ENCODE measurements around the gene ALG3.
"Not testable (repeated sequence)": the region's sequence is repeated elsewhere in the genome, so short reads cannot be mapped to it uniquely, and the experiment has no call there.

The ALG3 gene

DNA sequence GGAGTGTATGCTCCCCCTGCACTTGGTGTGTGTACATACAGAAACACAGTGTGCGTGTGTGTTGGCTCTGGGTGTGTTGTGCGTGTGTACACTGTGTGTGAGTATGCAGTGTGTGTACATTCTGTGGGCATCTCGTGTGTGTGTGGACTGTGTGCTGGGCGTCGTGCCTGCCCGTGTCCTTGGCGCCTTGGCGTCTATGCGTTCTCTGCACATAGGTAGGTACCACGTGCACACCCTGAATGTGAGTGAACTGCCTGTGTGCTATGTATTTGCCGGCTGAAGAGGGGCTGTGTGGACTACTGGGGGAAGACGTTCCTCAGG lies 26.6 kb upstream of the ALG3 start:
- Mint-ChIP-seq H3K9me3 (no peaks in the 10 kb centered on the region), H3K4me1 (ENCODE audit: low read depth in 2 of 2) (peaks cover 0 to 5% of the 10 kb centered on the region in 2 donors), H3K27me3 (peaks cover 47 to 72% of the 10 kb centered on the region in 2 donors), H3K27ac (no peak overlapping the region), H3K36me3 (ENCODE audit: insufficient read depth) (peaks cover 2% of the 10 kb centered on the region), H3K4me3 (no peak overlapping the region)
- DNase-seq (no peak), ATAC-seq (replicated peaks) (no peak)

DNA sequence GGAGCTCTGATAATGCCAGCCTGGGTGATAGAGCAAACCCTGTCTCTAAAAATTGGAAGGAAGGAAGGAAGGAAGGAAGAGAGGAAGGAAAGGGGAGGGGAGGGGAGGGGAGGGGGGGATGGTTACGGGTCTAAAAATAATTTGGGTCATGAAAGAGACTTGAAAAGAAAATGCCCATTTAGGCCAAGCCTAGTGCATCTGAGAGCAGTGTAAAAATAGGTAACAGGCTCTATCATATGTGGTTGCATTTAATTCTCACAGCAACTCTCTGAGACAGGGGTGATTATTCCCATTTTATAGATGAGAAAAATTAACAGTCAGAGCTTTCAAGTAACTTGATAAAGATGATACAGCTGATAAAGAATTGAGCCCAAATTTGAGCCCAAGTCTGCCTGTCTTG lies 23.5 kb upstream of the ALG3 start:
- Mint-ChIP-seq H3K4me1 (ENCODE audit: low read depth in 2 of 2) (peaks cover 0 to 5% of the 10 kb centered on the region in 2 donors), H3K27me3 (peaks cover 37 to 66% of the 10 kb centered on the region in 2 donors), H3K36me3 (ENCODE audit: insufficient read depth) (peaks cover 2% of the 10 kb centered on the region), H3K27ac (no peak overlapping the region), H3K9me3 (no peaks in the 10 kb centered on the region), H3K4me3 (no peak overlapping the region)
- ATAC-seq (replicated peaks) (no peak), DNase-seq (no peak)

DNA sequence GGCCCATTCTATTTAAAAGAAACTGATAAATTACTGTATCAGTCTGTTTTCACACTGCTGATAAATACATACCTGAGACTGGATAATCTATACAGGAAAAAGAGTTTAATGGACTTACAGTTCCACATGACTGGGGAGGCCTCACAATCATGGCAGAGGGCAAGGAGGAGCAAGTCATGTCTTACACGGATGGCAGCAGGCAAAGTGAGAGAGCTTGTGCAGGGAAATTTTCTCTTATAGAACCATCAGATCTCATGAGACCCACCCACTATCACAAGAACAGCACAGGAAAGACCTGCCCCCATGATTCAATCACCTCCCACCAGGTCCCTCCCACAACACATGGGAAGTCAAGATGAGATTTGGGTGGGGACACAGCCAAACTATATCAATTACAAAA lies 18.5 kb upstream of the ALG3 start:
- not testable (repeated sequence) for H3K4me3 Mint-ChIP-seq; DNase-seq; H3K4me1 Mint-ChIP-seq (ENCODE audit: low read depth in 2 of 2); H3K9me3 Mint-ChIP-seq; ATAC-seq (replicated peaks); H3K36me3 Mint-ChIP-seq (ENCODE audit: insufficient read depth); H3K27ac Mint-ChIP-seq
- peaks cover 15 to 41% of the 10 kb centered on the region in 2 donors for H3K27me3 Mint-ChIP-seq

DNA sequence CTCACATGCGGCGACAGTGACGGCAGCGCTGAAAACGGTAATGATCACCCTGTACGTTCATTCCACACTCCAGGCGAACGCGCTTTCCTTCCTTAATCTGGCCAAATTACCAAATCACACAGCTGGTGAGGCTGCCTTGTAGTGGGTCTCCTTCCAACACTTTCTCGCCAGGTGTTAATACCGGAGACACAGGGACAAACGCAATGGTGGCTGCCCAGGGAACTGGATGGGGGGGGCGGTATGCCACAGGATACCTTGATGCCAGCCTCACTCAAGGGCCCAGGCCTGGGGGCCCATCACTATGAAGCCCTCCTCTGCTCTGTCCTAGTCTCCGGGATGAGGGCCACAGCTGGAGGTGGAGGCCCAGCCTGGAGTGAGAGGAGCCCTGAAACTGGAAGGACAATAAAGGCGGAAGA lies 14.0 kb upstream of the ALG3 start:
- Mint-ChIP-seq H3K9me3 (no peaks in the 10 kb centered on the region), H3K36me3 (ENCODE audit: insufficient read depth) (peaks cover 7% of the 10 kb centered on the region), H3K27ac (no peak overlapping the region), H3K4me3 (peak overlapping the region; percentile 57 to 75), H3K4me1 (ENCODE audit: low read depth in 2 of 2) (peaks cover 20% of the 10 kb centered on the region in 2 donors), H3K27me3 (peaks cover 9 to 17% of the 10 kb centered on the region in 2 donors)
- DNase-seq (no peak), ATAC-seq (replicated peaks) (no peak)

- H3K4me3 Mint-ChIP-seq, result peak overlapping the region; percentile 75
- peak overlapping the region in 1 of 2 donors; percentile 5 for H3K27ac Mint-ChIP-seq
- DNase-seq, result peak in 2 of 3 experiments; percentile 9 to 13
- H3K9me3 Mint-ChIP-seq, result no peaks in the 10 kb centered on the region
- H3K27me3 Mint-ChIP-seq, result peaks cover 2 to 11% of the 10 kb centered on the region in 2 donors
- H3K4me1 Mint-ChIP-seq (ENCODE audit: low read depth in 2 of 2), result peaks cover 20% of the 10 kb centered on the region in 2 donors
- H3K36me3 Mint-ChIP-seq (ENCODE audit: insufficient read depth), result peaks cover 7% of the 10 kb centered on the region
- ATAC-seq (replicated peaks), result peak; percentile 16
Observed at GRCh38 chr3:184261854-184262763, 13.3 kb upstream of the ALG3 start.

DNA sequence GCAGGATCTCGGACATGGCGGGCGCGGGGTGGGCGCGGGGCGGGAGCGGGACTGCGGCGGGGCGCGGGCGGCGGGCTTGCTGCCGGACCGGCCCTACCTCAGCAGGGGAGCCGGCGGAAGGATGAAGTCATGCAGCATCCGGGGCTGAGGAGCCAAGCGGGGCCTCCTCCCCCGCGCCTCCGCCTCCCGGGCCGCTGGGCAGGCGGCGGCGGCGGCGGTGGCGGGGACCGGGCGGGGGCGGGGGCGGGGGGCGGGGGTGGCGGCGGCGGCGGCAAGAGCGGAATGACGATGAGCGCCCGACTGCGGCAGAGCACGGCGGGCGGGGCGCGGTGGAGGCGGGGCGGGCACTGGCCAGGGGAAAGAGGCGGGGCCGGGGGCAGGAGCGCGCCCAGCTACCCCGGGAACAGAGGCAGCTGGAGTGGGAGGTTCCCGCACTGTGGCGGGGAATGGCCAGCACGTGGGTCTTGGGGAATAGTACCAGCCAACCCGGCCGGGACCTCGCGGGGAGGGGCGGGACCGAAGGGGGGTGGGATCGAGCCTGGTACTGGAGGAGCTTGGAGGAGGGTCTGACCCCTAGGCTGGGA lies 12.6 kb upstream of the ALG3 start, which contains the start of gene CAMK2N2:
Gene CAMK2N2 (minus strand): TSS at position 284 of the 584 bp plus-strand sequence. CDS start 268 bp downstream, at position 16.
- H3K4me1 Mint-ChIP-seq (ENCODE audit: low read depth in 2 of 2), result peaks cover 20% of the 10 kb centered on the region in 2 donors
- H3K4me3 Mint-ChIP-seq, result peak within 1 kb of the TSS; percentile 75
- peak within 1 kb of the TSS; percentile 5 to 51 for H3K27ac Mint-ChIP-seq
- peak; percentile 67 for ATAC-seq (replicated peaks)
- H3K9me3 Mint-ChIP-seq, result no peaks in the 10 kb centered on the region
- peak; percentile 28 to 52 (median 36) for DNase-seq
- H3K27me3 Mint-ChIP-seq, result peaks cover 0 to 4% of the 10 kb centered on the region in 2 donors
- H3K36me3 Mint-ChIP-seq (ENCODE audit: insufficient read depth), result peaks cover 11% of the 10 kb centered on the region

- Mint-ChIP-seq H3K4me3 (peak overlapping the region; percentile 75), H3K27ac (peak overlapping the region in 1 of 2 donors; percentile 51), H3K4me1 (ENCODE audit: low read depth in 2 of 2) (peaks cover 20% of the 10 kb centered on the region in 2 donors), H3K27me3 (no peaks in the 10 kb centered on the region), H3K9me3 (no peaks in the 10 kb centered on the region), H3K36me3 (ENCODE audit: insufficient read depth) (peaks cover 12% of the 10 kb centered on the region)
- DNase-seq, result peak in 1 of 3 experiments; percentile 16
- ATAC-seq (replicated peaks), result no peak
Observed at GRCh38 chr3:184260724-184261269, 12.0 kb upstream of the ALG3 start.

- H3K4me1 Mint-ChIP-seq (ENCODE audit: low read depth in 2 of 2), result peaks cover 20% of the 10 kb centered on the region in 2 donors
- H3K9me3 Mint-ChIP-seq, result no peaks in the 10 kb centered on the region
- peaks cover 12% of the 10 kb centered on the region for H3K36me3 Mint-ChIP-seq (ENCODE audit: insufficient read depth)
- H3K27ac Mint-ChIP-seq, result peak overlapping the region in 1 of 2 donors; percentile 51
- H3K27me3 Mint-ChIP-seq, result no peaks in the 10 kb centered on the region
- ATAC-seq (replicated peaks) (peak; percentile 62), DNase-seq (peak; percentile 33 to 45 (median 44))
- H3K4me3 Mint-ChIP-seq, result peak overlapping the region; percentile 75
Observed at GRCh38 chr3:184259878-184260723, 11.3 kb upstream of the ALG3 start.

DNA sequence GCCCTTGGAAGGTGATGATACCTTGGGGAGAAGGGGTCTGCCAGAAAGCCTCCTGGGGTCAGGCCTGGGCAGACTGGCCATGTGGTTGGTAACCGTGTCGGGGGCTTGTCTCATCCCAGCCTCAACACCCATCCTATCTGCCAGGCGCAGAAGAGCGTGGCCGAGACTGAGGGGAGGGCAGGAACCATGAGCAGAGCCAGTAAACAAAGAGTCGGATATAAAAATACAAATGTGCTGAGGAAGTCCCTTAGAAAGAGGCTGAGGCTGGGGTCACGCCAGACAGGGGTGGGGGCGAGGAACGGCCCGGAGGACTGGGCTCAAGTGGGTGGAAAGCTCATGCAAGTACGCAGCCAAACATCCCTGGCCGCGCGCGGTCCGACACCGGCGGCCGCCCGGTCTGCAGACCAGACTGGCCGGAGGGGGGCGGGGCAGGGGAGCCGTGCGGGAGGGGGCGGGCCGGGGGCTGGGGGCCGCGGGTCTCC lies 10.7 kb upstream of the ALG3 start:
- Mint-ChIP-seq H3K4me1 (ENCODE audit: low read depth in 2 of 2) (peaks cover 20% of the 10 kb centered on the region in 2 donors), H3K9me3 (no peaks in the 10 kb centered on the region), H3K27me3 (no peaks in the 10 kb centered on the region), H3K4me3 (peak overlapping the region; percentile 63 to 80), H3K36me3 (ENCODE audit: insufficient read depth) (peaks cover 12% of the 10 kb centered on the region), H3K27ac (no peak overlapping the region)
- no peak for DNase-seq
- ATAC-seq (replicated peaks), result no peak

DNA sequence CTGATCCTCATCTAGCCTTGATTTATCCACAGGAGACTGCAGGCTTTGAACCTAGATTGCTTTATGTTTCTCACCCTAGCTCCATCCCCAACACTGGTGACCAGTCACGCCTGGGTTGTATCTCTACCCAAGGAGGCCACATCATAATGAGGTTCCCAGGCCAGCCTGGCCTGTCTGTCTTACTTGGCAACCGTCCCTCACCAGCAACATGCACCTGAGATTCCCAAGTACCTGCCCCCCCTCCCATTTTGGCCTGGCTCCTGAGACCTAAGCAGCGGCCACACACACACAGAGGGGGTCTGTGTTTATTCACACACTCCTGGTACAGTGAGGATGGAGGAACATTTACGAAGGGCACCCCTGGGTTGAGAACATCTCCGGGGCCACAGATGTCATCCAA lies 10.2 kb upstream of the ALG3 start:
- H3K27me3 Mint-ChIP-seq, result no peaks in the 10 kb centered on the region
- DNase-seq (no peak), ATAC-seq (replicated peaks) (no peak)
- peaks cover 12% of the 10 kb centered on the region for H3K36me3 Mint-ChIP-seq (ENCODE audit: insufficient read depth)
- H3K4me3 Mint-ChIP-seq, result peak overlapping the region; percentile 63 to 80
- no peak overlapping the region for H3K27ac Mint-ChIP-seq
- no peaks in the 10 kb centered on the region for H3K9me3 Mint-ChIP-seq
- H3K4me1 Mint-ChIP-seq (ENCODE audit: low read depth in 2 of 2), result peaks cover 20% of the 10 kb centered on the region in 2 donors

GRCh38 chr3:184257083-184257915 lies 8.5 kb upstream of the ALG3 start:
- Mint-ChIP-seq H3K36me3 (ENCODE audit: insufficient read depth) (peaks cover 12% of the 10 kb centered on the region), H3K9me3 (no peaks in the 10 kb centered on the region), H3K27me3 (no peaks in the 10 kb centered on the region), H3K4me1 (ENCODE audit: low read depth in 2 of 2) (peaks cover 15 to 16% of the 10 kb centered on the region in 2 donors), H3K4me3 (peak overlapping the region; percentile 0 to 21), H3K27ac (no peak overlapping the region)
- ATAC-seq (replicated peaks) (no peak), DNase-seq (no peak)

- no peak for DNase-seq
- H3K4me1 Mint-ChIP-seq (ENCODE audit: low read depth in 2 of 2), result peaks cover 5 to 6% of the 10 kb centered on the region in 2 donors
- no peak overlapping the region for H3K4me3 Mint-ChIP-seq
- ATAC-seq (replicated peaks), result no peak
- H3K9me3 Mint-ChIP-seq, result no peaks in the 10 kb centered on the region
- no peak overlapping the region for H3K27ac Mint-ChIP-seq
- no peaks in the 10 kb centered on the region for H3K27me3 Mint-ChIP-seq
- peaks cover 9% of the 10 kb centered on the region for H3K36me3 Mint-ChIP-seq (ENCODE audit: insufficient read depth)
Observed at GRCh38 chr3:184255291-184256039, 6.7 kb upstream of the ALG3 start.
